WTC11 (cell line): ENCODE results near the gene KRTAP10-2. TPM values are rescaled to one million over a fixed set of nuclear protein-coding genes. Genes with fewer than 3 reads are reported as not detected.

Experiments
- ATAC-seq: fragments of 200-7000 bp; cut with Tn5 transposase; 2 replicates; pipeline ENCODE4 v1.10.0; 2021; ENCODE audit warnings: mild to moderate bottlenecking, moderate library complexity
- CTCF ChIA-PET: fragments of 300-600 bp; sonication (Branson Sonifier 250); formaldehyde crosslinking; loops from one replicate; lab custom pipeline; 2021; ENCODE audit warnings: antibody characterized with exemption; lab: Charles Lee
- POLR2A ChIA-PET: fragments of 350-600 bp; sonication (Branson Sonifier 250); formaldehyde crosslinking; loops from one replicate; lab custom pipeline; 2021; ENCODE audit warnings: antibody characterized with exemption; lab: Charles Lee
- DNase-seq: peaks from one replicate; pipeline ENCODE4 v3.0.0; 2021; ENCODE audit warnings: low spot score
- H3K27ac Mint-ChIP-seq: 2 replicates; pipeline ENCODE4 v1.8.0; 2021; ENCODE audit warnings: mixed read lengths
- H3K27me3 Mint-ChIP-seq: 2 replicates; pipeline ENCODE4 v1.8.0; 2021; ENCODE audit warnings: low read depth, mild to moderate bottlenecking, moderate library complexity, mixed read lengths
- H3K36me3 Mint-ChIP-seq: 2 replicates; pipeline ENCODE4 v1.8.0; 2021; ENCODE audit warnings: mixed read lengths
- H3K4me1 Mint-ChIP-seq: 2 replicates; pipeline ENCODE4 v1.8.0; 2022; ENCODE audit warnings: mixed read lengths
- H3K4me3 Mint-ChIP-seq: 2 replicates; pipeline ENCODE4 v1.8.0; 2021; ENCODE audit warnings: mild to moderate bottlenecking, moderate library complexity, mixed read lengths
- H3K9me3 Mint-ChIP-seq: 2 replicates; pipeline ENCODE4 v1.8.0; 2021; ENCODE audit warnings: mixed read lengths
- ARID4B ChIP-seq: sonication (generic); formaldehyde crosslinking; IDR thresholded peaks from 2 replicates; pipeline ENCODE4 v1.8.0; 2023; ENCODE audit warnings: missing genetic modification reagents, mild to moderate bottlenecking, borderline replicate concordance
- ATF1 ChIP-seq: sonication (generic); formaldehyde crosslinking; IDR thresholded peaks from 2 replicates; pipeline ENCODE4 v1.8.1; 2023; ENCODE audit warnings: mild to moderate bottlenecking, moderate library complexity, missing genetic modification reagents
- ATF2 ChIP-seq: sonication (generic); formaldehyde crosslinking; IDR thresholded peaks from 2 replicates; pipeline ENCODE4 v1.8.1; 2022; ENCODE audit warnings: low read depth, missing genetic modification reagents, borderline replicate concordance
- GABPB1 ChIP-seq: sonication (generic); formaldehyde crosslinking; IDR thresholded peaks from 2 replicates; pipeline ENCODE4 v1.8.1; 2023; ENCODE audit warnings: mild to moderate bottlenecking, missing genetic modification reagents
- HMGA2 ChIP-seq: fragments of 250-450 bp; sonication (Bioruptor Pico); IDR thresholded peaks from 2 replicates; pipeline ENCODE4 v1.4.0; 2021; ENCODE audit warnings: mild to moderate bottlenecking, moderate library complexity
- JAZF1 ChIP-seq: fragments of 250-450 bp; sonication (Bioruptor Pico); IDR thresholded peaks from 2 replicates; pipeline ENCODE4 v1.9.0; 2021; ENCODE audit warnings: moderate library complexity, mild to moderate bottlenecking, inconsistent platforms
- KAT7 ChIP-seq: sonication (generic); formaldehyde crosslinking; IDR thresholded peaks from 2 replicates; pipeline ENCODE4 v1.8.1; 2023; ENCODE audit warnings: missing genetic modification reagents, mild to moderate bottlenecking, borderline replicate concordance
- NR2C2 ChIP-seq: sonication (generic); formaldehyde crosslinking; IDR thresholded peaks from 2 replicates; pipeline ENCODE4 v1.8.0; 2022; ENCODE audit warnings: mild to moderate bottlenecking, missing genetic modification reagents
- PRRX2 ChIP-seq: fragments of 250-450 bp; sonication (Bioruptor Pico); IDR thresholded peaks from 2 replicates; pipeline ENCODE4 v1.8.0; 2021; ENCODE audit warnings: mild to moderate bottlenecking
- RORB ChIP-seq: fragments of 250-450 bp; sonication (Bioruptor Pico); IDR thresholded peaks from 2 replicates; pipeline ENCODE4 v1.9.0; 2021; ENCODE audit warnings: mild to moderate bottlenecking
- SP1 ChIP-seq: sonication (generic); formaldehyde crosslinking; conservative IDR thresholded peaks from 2 replicates; pipeline ENCODE4 v1.8.1; 2022; ENCODE audit warnings: missing genetic modification reagents
- TEAD4 ChIP-seq: sonication (generic); formaldehyde crosslinking; IDR thresholded peaks from 2 replicates; pipeline ENCODE4 v1.8.0; 2022; ENCODE audit warnings: mild to moderate bottlenecking, missing genetic modification reagents
- USF1 ChIP-seq: sonication (generic); formaldehyde crosslinking; IDR thresholded peaks from 2 replicates; pipeline ENCODE4 v1.8.0; 2022; ENCODE audit warnings: mild to moderate bottlenecking, missing genetic modification reagents
- ZNF219 ChIP-seq: sonication (generic); formaldehyde crosslinking; IDR thresholded peaks from 2 replicates; pipeline ENCODE4 v1.8.0; 2023; ENCODE audit warnings: missing genetic modification reagents, mild to moderate bottlenecking, borderline replicate concordance
- ZNF425 ChIP-seq: fragments of 250-450 bp; sonication (Bioruptor Pico); conservative IDR thresholded peaks from 2 replicates; pipeline ENCODE4 v1.9.0; 2021; ENCODE audit warnings: mild to moderate bottlenecking
- total RNA-seq: library from RNA; stranded (reverse); gene quantifications from 3 replicates; pipeline ENCODE4 v1.2.3, GENCODE V29; 2021
- TF ChIP-seq, protein P1 (sequence below): fragments of 250-450 bp; sonication (Bioruptor Pico); IDR thresholded peaks from 2 replicates; pipeline ENCODE4 v1.9.0; 2021; ENCODE audit warnings: mild to moderate bottlenecking, borderline replicate concordance
- TF ChIP-seq, protein P2 (sequence below): fragments of 250-450 bp; sonication (Bioruptor Pico); IDR thresholded peaks from 2 replicates; pipeline ENCODE4 v2.1.2; 2022; ENCODE audit warnings: mild to moderate bottlenecking, moderate library complexity
- TF ChIP-seq, protein P3 (sequence below): sonication (generic); formaldehyde crosslinking; IDR thresholded peaks from 2 replicates; pipeline ENCODE4 v1.8.1; 2022; ENCODE audit warnings: low read depth, mild to moderate bottlenecking, moderate library complexity, missing genetic modification reagents, borderline replicate concordance
- TF ChIP-seq, protein P4 (sequence below): sonication (generic); formaldehyde crosslinking; conservative IDR thresholded peaks from 2 replicates; pipeline ENCODE4 v1.8.1; 2023; ENCODE audit warnings: mild to moderate bottlenecking, low read depth, missing genetic modification reagents, moderate library complexity

The KRTAP10-2 gene
- total RNA-seq, 1 experiment from 2014 or later = not detected

DNA sequence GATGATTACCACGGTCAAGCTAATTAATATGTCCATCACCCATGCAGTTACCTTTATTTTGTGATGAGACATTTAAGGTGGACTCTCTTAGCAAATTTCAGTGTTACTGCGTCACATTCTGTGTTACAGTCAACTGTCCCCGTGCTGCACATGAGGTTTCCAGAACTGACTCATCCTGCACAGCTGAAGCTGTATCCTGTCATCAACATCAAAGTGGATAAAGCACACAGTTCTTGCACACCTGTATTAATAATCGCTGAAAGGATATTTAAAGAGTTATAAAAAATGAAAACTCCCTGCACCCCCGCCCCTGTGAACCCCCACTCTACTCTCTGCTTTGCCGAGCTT is 32.5 kb upstream of the KRTAP10-2 start:
- H3K9me3 Mint-ChIP-seq = peaks cover 36% of the 10 kb centered on the region
- H3K27ac Mint-ChIP-seq = no peak overlapping the region
- peaks cover 6% of the 10 kb centered on the region; the same call in 1 of the 2 replicates for H3K36me3 Mint-ChIP-seq
- TF ChIP-seq, protein P1, sequence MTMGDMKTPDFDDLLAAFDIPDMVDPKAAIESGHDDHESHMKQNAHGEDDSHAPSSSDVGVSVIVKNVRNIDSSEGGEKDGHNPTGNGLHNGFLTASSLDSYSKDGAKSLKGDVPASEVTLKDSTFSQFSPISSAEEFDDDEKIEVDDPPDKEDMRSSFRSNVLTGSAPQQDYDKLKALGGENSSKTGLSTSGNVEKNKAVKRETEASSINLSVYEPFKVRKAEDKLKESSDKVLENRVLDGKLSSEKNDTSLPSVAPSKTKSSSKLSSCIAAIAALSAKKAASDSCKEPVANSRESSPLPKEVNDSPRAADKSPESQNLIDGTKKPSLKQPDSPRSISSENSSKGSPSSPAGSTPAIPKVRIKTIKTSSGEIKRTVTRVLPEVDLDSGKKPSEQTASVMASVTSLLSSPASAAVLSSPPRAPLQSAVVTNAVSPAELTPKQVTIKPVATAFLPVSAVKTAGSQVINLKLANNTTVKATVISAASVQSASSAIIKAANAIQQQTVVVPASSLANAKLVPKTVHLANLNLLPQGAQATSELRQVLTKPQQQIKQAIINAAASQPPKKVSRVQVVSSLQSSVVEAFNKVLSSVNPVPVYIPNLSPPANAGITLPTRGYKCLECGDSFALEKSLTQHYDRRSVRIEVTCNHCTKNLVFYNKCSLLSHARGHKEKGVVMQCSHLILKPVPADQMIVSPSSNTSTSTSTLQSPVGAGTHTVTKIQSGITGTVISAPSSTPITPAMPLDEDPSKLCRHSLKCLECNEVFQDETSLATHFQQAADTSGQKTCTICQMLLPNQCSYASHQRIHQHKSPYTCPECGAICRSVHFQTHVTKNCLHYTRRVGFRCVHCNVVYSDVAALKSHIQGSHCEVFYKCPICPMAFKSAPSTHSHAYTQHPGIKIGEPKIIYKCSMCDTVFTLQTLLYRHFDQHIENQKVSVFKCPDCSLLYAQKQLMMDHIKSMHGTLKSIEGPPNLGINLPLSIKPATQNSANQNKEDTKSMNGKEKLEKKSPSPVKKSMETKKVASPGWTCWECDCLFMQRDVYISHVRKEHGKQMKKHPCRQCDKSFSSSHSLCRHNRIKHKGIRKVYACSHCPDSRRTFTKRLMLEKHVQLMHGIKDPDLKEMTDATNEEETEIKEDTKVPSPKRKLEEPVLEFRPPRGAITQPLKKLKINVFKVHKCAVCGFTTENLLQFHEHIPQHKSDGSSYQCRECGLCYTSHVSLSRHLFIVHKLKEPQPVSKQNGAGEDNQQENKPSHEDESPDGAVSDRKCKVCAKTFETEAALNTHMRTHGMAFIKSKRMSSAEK (CRISPR knock-in tag) = no peak
- no peak for TF ChIP-seq SP1 (CRISPR knock-in tag)
- TF ChIP-seq ATF2 (CRISPR knock-in tag) = no peak
- TF ChIP-seq ARID4B (CRISPR knock-in tag) = no peak
- TF ChIP-seq HMGA2 (CRISPR knock-in tag) = no peak
- no peak for TF ChIP-seq GABPB1 (CRISPR knock-in tag)
- TF ChIP-seq JAZF1 = no peak
- no peak for TF ChIP-seq ZNF425 (CRISPR knock-in tag)
- TF ChIP-seq, protein P2, sequence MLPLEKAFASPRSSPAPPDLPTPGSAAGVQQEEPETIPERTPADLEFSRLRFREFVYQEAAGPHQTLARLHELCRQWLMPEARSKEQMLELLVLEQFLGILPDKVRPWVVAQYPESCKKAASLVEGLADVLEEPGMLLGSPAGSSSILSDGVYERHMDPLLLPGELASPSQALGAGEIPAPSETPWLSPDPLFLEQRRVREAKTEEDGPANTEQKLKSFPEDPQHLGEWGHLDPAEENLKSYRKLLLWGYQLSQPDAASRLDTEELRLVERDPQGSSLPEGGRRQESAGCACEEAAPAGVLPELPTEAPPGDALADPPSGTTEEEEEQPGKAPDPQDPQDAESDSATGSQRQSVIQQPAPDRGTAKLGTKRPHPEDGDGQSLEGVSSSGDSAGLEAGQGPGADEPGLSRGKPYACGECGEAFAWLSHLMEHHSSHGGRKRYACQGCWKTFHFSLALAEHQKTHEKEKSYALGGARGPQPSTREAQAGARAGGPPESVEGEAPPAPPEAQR (CRISPR knock-in tag) = no peak
- TF ChIP-seq, protein P3, sequence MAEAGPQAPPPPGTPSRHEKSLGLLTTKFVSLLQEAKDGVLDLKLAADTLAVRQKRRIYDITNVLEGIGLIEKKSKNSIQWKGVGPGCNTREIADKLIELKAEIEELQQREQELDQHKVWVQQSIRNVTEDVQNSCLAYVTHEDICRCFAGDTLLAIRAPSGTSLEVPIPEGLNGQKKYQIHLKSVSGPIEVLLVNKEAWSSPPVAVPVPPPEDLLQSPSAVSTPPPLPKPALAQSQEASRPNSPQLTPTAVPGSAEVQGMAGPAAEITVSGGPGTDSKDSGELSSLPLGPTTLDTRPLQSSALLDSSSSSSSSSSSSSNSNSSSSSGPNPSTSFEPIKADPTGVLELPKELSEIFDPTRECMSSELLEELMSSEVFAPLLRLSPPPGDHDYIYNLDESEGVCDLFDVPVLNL (CRISPR knock-in tag) = no peak
- no peak for TF ChIP-seq ATF1 (CRISPR knock-in tag)
- TF ChIP-seq TEAD4 (CRISPR knock-in tag) = no peak
- TF ChIP-seq, protein P4, sequence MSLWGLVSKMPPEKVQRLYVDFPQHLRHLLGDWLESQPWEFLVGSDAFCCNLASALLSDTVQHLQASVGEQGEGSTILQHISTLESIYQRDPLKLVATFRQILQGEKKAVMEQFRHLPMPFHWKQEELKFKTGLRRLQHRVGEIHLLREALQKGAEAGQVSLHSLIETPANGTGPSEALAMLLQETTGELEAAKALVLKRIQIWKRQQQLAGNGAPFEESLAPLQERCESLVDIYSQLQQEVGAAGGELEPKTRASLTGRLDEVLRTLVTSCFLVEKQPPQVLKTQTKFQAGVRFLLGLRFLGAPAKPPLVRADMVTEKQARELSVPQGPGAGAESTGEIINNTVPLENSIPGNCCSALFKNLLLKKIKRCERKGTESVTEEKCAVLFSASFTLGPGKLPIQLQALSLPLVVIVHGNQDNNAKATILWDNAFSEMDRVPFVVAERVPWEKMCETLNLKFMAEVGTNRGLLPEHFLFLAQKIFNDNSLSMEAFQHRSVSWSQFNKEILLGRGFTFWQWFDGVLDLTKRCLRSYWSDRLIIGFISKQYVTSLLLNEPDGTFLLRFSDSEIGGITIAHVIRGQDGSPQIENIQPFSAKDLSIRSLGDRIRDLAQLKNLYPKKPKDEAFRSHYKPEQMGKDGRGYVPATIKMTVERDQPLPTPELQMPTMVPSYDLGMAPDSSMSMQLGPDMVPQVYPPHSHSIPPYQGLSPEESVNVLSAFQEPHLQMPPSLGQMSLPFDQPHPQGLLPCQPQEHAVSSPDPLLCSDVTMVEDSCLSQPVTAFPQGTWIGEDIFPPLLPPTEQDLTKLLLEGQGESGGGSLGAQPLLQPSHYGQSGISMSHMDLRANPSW = no peak
- TF ChIP-seq KAT7 (CRISPR knock-in tag) = no peak
- TF ChIP-seq NR2C2 (CRISPR knock-in tag) = no peak
- TF ChIP-seq PRRX2 = no peak
- no peak for TF ChIP-seq USF1 (CRISPR knock-in tag)
- no peak for TF ChIP-seq RORB
- TF ChIP-seq ZNF219 (CRISPR knock-in tag) = no peak
- POLR2A ChIA-PET = no interaction called here
- ATAC-seq = no peak
- no peak for DNase-seq
- CTCF ChIA-PET = no interaction called here
- peaks cover 3% of the 10 kb centered on the region; the same call in 1 of the 2 replicates for H3K27me3 Mint-ChIP-seq
- H3K4me1 Mint-ChIP-seq = peaks cover 6% of the 10 kb centered on the region; the same call in 1 of the 2 replicates
- H3K4me3 Mint-ChIP-seq = no peak overlapping the region
